Chondrocyte (in vitro differentiated cells): ENCODE measurements around the gene GPR26. TPM values are rescaled to one million over a fixed set of nuclear protein-coding genes. Genes with fewer than 3 reads are reported as not detected.

ENCODE experiments used
- DNase-seq: peaks from one replicate; pipeline ENCODE4 v3.0.0; 2021; ENCODE audit warnings: mixed read lengths, low spot score
- H3K27ac Mint-ChIP-seq: one replicate; pipeline ENCODE4 v1.8.0; 2021; ENCODE audit warnings: mild to moderate bottlenecking, moderate library complexity, mixed read lengths; ENCODE audit not compliant: unreplicated experiment
- H3K27me3 Mint-ChIP-seq: 2 replicates; pipeline ENCODE4 v1.8.0; 2021; ENCODE audit warnings: low read depth, mixed read lengths
- H3K36me3 Mint-ChIP-seq: 2 replicates; pipeline ENCODE4 v1.8.0; 2021; ENCODE audit warnings: low read depth, mixed read lengths
- H3K4me1 Mint-ChIP-seq: 2 replicates; pipeline ENCODE4 v1.8.0; 2021; ENCODE audit warnings: low read depth, mild to moderate bottlenecking, mixed read lengths
- H3K4me3 Mint-ChIP-seq: one replicate; pipeline ENCODE4 v1.8.0; 2021; ENCODE audit warnings: mild to moderate bottlenecking, moderate library complexity, mixed read lengths; ENCODE audit not compliant: unreplicated experiment
- H3K9me3 Mint-ChIP-seq: 2 replicates; pipeline ENCODE4 v1.8.0; 2021; ENCODE audit warnings: low read depth, mixed read lengths
- total RNA-seq: library from RNA; stranded (reverse); gene quantifications from 3 replicates; pipeline ENCODE4 v1.2.1, GENCODE V29; 2021
- TF ChIP-seq, protein P1 (sequence below): fragments of 200-600 bp; sonication (generic); IDR thresholded peaks from 2 replicates; pipeline ENCODE4 v1.5.0; 2021; ENCODE audit warnings: antibody characterized with exemption, mild to moderate bottlenecking, moderate library complexity

GPR26 gene
- total RNA-seq, 1 donor from 2014 or later, result not detected

DNA sequence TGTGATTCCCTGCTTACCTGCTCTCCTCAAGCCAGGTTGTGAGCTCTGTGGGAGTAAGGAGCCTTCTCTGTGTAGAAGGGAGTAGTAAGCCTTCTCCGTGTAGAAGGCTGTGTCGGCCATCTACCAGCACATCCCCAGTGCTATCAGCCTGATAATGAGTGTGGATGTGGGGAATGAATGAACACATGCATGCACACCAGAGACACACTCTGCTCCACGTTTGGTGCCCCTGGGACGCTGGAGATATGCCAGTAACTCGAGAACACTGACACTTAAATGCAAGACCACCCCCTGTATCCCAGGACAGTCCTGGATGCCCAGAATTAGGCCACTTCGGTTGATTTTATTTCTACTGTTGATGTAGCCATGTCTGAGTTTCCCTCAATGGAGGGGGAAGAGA, 21.1 kb upstream of the GPR26 start:
- Mint-ChIP-seq H3K4me3 (no peak overlapping the region), H3K27ac (no peak overlapping the region), H3K27me3 (no peaks in the 10 kb centered on the region), H3K4me1 (no peaks in the 10 kb centered on the region), H3K36me3 (no peaks in the 10 kb centered on the region), H3K9me3 (no peaks in the 10 kb centered on the region)
- DNase-seq, result no peak
- TF ChIP-seq, protein P1, sequence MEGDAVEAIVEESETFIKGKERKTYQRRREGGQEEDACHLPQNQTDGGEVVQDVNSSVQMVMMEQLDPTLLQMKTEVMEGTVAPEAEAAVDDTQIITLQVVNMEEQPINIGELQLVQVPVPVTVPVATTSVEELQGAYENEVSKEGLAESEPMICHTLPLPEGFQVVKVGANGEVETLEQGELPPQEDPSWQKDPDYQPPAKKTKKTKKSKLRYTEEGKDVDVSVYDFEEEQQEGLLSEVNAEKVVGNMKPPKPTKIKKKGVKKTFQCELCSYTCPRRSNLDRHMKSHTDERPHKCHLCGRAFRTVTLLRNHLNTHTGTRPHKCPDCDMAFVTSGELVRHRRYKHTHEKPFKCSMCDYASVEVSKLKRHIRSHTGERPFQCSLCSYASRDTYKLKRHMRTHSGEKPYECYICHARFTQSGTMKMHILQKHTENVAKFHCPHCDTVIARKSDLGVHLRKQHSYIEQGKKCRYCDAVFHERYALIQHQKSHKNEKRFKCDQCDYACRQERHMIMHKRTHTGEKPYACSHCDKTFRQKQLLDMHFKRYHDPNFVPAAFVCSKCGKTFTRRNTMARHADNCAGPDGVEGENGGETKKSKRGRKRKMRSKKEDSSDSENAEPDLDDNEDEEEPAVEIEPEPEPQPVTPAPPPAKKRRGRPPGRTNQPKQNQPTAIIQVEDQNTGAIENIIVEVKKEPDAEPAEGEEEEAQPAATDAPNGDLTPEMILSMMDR, result no peak

DNA sequence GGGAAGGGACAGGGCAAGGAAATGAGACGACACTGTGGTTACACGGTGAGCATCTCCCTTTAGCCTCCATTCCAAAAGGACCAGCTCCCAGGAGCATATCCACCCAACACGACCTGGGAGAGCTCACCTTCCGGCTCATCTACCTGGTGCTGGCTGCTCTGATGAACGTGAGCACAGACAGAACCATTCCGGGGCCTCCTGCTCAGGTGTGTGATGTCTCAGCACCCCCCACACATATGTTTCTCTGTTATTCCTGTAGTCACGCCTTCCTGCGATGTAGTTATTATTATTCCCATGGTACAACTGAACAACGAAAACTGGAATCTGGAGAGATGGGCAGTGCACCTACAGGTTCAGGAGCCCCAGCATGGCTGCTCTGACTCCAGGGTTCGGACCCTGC, 20.5 kb upstream of the GPR26 start:
- Mint-ChIP-seq H3K27ac (no peak overlapping the region), H3K9me3 (no peaks in the 10 kb centered on the region), H3K4me3 (no peak overlapping the region), H3K4me1 (no peaks in the 10 kb centered on the region), H3K36me3 (no peaks in the 10 kb centered on the region), H3K27me3 (no peaks in the 10 kb centered on the region)
- no peak for DNase-seq
- TF ChIP-seq, protein P1, result no peak

DNA sequence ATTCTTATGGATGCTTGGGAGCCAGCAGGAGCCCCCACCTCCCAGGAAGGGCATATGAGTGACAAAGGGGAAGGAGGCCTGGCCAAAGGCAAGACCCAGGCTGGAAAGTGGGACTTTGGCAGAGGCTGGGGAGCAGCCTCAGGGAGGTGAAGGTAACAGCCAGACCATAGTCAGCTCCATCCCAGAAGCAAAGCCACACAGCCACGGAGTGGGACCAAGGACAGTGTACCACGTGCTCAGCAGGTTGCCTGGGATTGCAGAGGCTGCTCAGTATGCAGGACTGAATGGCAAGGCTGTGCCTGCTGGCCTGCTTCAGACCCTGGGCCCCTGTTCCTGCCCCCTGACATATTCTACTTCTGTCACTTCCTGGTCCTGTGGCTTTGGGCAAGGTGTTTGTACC, 17.6 kb upstream of the GPR26 start:
- no peak for DNase-seq
- Mint-ChIP-seq H3K4me3 (no peak overlapping the region), H3K27me3 (no peaks in the 10 kb centered on the region), H3K27ac (no peak overlapping the region), H3K4me1 (no peaks in the 10 kb centered on the region), H3K9me3 (no peaks in the 10 kb centered on the region), H3K36me3 (no peaks in the 10 kb centered on the region)
- TF ChIP-seq, protein P1, result no peak

DNA sequence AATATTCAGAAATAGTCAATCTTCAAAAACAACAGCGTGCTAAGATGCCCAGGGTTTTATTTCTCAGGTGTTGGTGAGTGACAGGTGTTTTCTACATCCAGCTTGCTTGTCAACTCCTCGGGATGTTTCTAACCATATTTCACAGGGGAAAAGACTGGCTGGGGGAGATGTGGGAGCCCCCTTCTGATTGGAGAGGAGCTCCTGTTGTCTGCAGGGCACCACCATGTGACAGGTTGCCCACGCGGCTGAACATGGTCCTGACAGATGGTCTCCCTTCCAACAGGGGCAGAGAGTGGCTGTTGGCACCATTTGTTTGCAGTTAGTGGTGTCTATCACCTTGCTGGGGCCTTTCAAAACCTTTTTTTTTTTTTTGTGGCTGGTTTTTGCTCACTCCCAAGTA, 16.5 kb upstream of the GPR26 start:
- Mint-ChIP-seq H3K36me3 (no peaks in the 10 kb centered on the region), H3K4me1 (no peaks in the 10 kb centered on the region), H3K9me3 (no peaks in the 10 kb centered on the region), H3K4me3 (no peak overlapping the region), H3K27me3 (no peaks in the 10 kb centered on the region), H3K27ac (no peak overlapping the region)
- DNase-seq, result no peak
- TF ChIP-seq, protein P1, result no peak

DNA sequence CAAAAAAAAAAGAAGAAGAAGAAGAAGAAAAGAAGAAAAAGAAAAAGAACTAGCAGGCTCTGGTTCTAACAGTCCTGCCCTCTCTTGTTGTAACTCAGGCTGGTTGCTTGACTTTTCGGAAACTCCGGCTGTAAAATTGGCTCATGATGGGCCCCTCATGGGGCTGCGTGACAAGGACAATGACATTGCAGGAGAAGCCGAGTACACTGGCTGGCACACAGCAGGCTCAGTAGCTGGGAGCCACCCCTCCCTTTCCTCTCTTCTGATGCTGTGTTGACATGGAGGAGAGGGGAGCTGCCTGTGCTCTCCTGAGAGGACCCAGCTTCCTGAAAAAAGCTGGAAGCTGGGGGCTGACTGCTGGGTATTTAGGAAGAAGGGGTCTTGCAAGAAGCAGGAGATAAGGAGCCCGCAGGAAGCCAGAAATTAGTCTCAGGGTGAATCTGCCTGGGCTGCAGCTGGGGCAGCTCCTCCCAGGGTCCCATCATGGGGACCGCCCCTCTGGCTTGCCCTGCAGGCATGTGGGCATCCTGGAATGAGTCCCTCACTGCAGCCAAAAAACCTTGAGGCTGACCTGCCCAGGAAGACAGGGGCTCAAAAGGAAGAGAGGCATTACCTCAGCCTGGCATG, 14.6 kb upstream of the GPR26 start:
- no peaks in the 10 kb centered on the region for H3K27me3 Mint-ChIP-seq
- H3K4me3 Mint-ChIP-seq, result no peak overlapping the region
- H3K4me1 Mint-ChIP-seq, result no peaks in the 10 kb centered on the region
- H3K36me3 Mint-ChIP-seq, result no peaks in the 10 kb centered on the region
- DNase-seq, result no peak
- no peaks in the 10 kb centered on the region for H3K9me3 Mint-ChIP-seq
- no peak overlapping the region for H3K27ac Mint-ChIP-seq
- TF ChIP-seq, protein P1, result no peak
